HEK293 (cell line): ENCODE data around the gene TMEM131L.

ENCODE experiments used
- CTCF ChIA-PET: fragments of 350-600 bp; formaldehyde crosslinking; extraction: SDS; loops from one replicate; lab custom pipeline; 2021; ENCODE audit warnings: antibody characterized with exemption; lab: Yijun Ruan, JAX
- POLR2A ChIA-PET: fragments of 300-600 bp; formaldehyde crosslinking; extraction: SDS; loops from one replicate; lab custom pipeline; 2020; ENCODE audit warnings: antibody characterized with exemption, inconsistent platforms; lab: Yijun Ruan, JAX
- H3K27ac ChIP-seq: fragments of 200-500 bp; sonication (Bioruptor generic); 2 replicates; pipeline ENCODE4 v1.5.1; 2014; ENCODE audit warnings: low read depth, low read length, control low read depth, inconsistent platforms; ENCODE audit errors: extremely low read depth
- H3K36me3 ChIP-seq, 2 experiments: fragments of 200-500 bp in 1 of 2; sonication (Bioruptor generic) in 1 of 2; 1 replicate in 1 of 2; 2 replicates in 1 of 2; pipeline ENCODE4 v1.5.1; 2014 to 2017; ENCODE audit warnings: inconsistent platforms in 2 of 2, low read length in 2 of 2; ENCODE audit not compliant: control insufficient read depth in 2 of 2, insufficient read depth in 1 of 2
- H3K4me1 ChIP-seq: fragments of 200-500 bp; sonication (Bioruptor generic); 2 replicates; pipeline ENCODE4 v1.5.1; 2014; ENCODE audit warnings: mild to moderate bottlenecking, low read length, inconsistent platforms; ENCODE audit not compliant: control insufficient read depth, insufficient read depth
- H3K4me3 ChIP-seq: 2 replicates; pipeline ENCODE4 v1.5.1; 2011; ENCODE audit warnings: low read depth, mild to moderate bottlenecking, control low read depth, low read length, moderate library complexity
- H3K9me3 ChIP-seq: fragments of 200-500 bp; sonication (Bioruptor generic); 2 replicates; pipeline ENCODE4 v1.5.1; 2014; ENCODE audit warnings: low read depth, low read length, inconsistent platforms; ENCODE audit not compliant: control insufficient read depth, insufficient read depth
- GLI4 ChIP-seq: fragments of 450-650 bp; formaldehyde crosslinking; IDR thresholded peaks from 2 replicates; pipeline ENCODE4 v1.5.1; 2016; ENCODE audit warnings: missing biosample characterization, missing genetic modification characterization
- HOXA7 ChIP-seq: sonication (generic); formaldehyde crosslinking; IDR thresholded peaks from 2 replicates; pipeline ENCODE4 v1.8.1; 2022; ENCODE audit warnings: missing genetic modification reagents, borderline replicate concordance
- KLF1 ChIP-seq: fragments of 450-650 bp; formaldehyde crosslinking; IDR thresholded peaks from 2 replicates; pipeline ENCODE4 v1.5.1; 2016; ENCODE audit warnings: missing biosample characterization, missing genetic modification characterization
- KLF10 ChIP-seq: fragments of 450-650 bp; IDR thresholded peaks from 2 replicates; pipeline ENCODE4 v1.5.1; 2018; ENCODE audit warnings: missing biosample characterization, mild to moderate bottlenecking, missing genetic modification characterization
- KLF17 ChIP-seq: fragments of 450-650 bp; formaldehyde crosslinking; IDR thresholded peaks from 2 replicates; pipeline ENCODE4 v1.5.1; 2016; ENCODE audit warnings: missing biosample characterization, missing genetic modification characterization
- KLF9 ChIP-seq: fragments of 450-650 bp; formaldehyde crosslinking; IDR thresholded peaks from 2 replicates; pipeline ENCODE4 v1.5.1; 2016; ENCODE audit warnings: missing biosample characterization, missing genetic modification characterization, low read depth
- PRDM10 ChIP-seq: fragments of 450-650 bp; formaldehyde crosslinking; IDR thresholded peaks from 2 replicates; pipeline ENCODE4 v1.5.1; 2016; ENCODE audit warnings: missing biosample characterization, missing genetic modification characterization
- PRDM2 ChIP-seq: fragments of 450-650 bp; formaldehyde crosslinking; IDR thresholded peaks from 2 replicates; pipeline ENCODE4 v1.5.1; 2016; ENCODE audit warnings: missing biosample characterization, missing genetic modification characterization, borderline replicate concordance
- ZBTB1 ChIP-seq: fragments of 450-650 bp; formaldehyde crosslinking; IDR thresholded peaks from 2 replicates; pipeline ENCODE4 v1.5.1; 2016; ENCODE audit warnings: missing biosample characterization, missing genetic modification characterization
- ZBTB8A ChIP-seq: fragments of 450-650 bp; formaldehyde crosslinking; IDR thresholded peaks from 2 replicates; pipeline ENCODE4 v1.5.1; 2016; ENCODE audit warnings: missing biosample characterization, missing genetic modification characterization
- ZFP37 ChIP-seq: fragments of 450-650 bp; formaldehyde crosslinking; IDR thresholded peaks from 2 replicates; pipeline ENCODE4 v1.5.1; 2016; ENCODE audit warnings: missing biosample characterization, missing genetic modification characterization
- ZNF157 ChIP-seq: fragments of 450-650 bp; formaldehyde crosslinking; IDR thresholded peaks from 2 replicates; pipeline ENCODE4 v1.5.1; 2016; ENCODE audit warnings: missing biosample characterization, missing genetic modification characterization
- ZNF16 ChIP-seq: fragments of 450-650 bp; formaldehyde crosslinking; IDR thresholded peaks from 2 replicates; pipeline ENCODE4 v1.5.1; 2016; ENCODE audit warnings: low read depth, missing biosample characterization, missing genetic modification characterization
- ZNF202 ChIP-seq: fragments of 450-650 bp; formaldehyde crosslinking; IDR thresholded peaks from 2 replicates; pipeline ENCODE4 v1.5.1; 2016; ENCODE audit warnings: missing biosample characterization, missing genetic modification characterization, borderline replicate concordance
- ZNF211 ChIP-seq: fragments of 450-650 bp; formaldehyde crosslinking; IDR thresholded peaks from 2 replicates; pipeline ENCODE4 v1.5.1; 2016; ENCODE audit warnings: low read depth, missing biosample characterization, missing genetic modification characterization
- ZNF292 ChIP-seq: fragments of 450-650 bp; formaldehyde crosslinking; IDR thresholded peaks from 2 replicates; pipeline ENCODE4 v1.5.1; 2016; ENCODE audit warnings: low read depth, missing biosample characterization, missing genetic modification characterization, borderline replicate concordance
- ZNF311 ChIP-seq: fragments of 450-650 bp; formaldehyde crosslinking; IDR thresholded peaks from 2 replicates; pipeline ENCODE4 v1.5.1; 2017; ENCODE audit warnings: missing biosample characterization, missing genetic modification characterization, borderline replicate concordance
- ZNF394 ChIP-seq: fragments of 450-650 bp; formaldehyde crosslinking; IDR thresholded peaks from 2 replicates; pipeline ENCODE4 v1.5.1; 2016; ENCODE audit warnings: missing biosample characterization, missing genetic modification characterization, mild to moderate bottlenecking, moderate library complexity, borderline replicate concordance
- ZNF510 ChIP-seq: fragments of 450-650 bp; formaldehyde crosslinking; IDR thresholded peaks from 2 replicates; pipeline ENCODE4 v1.5.1; 2018; ENCODE audit warnings: mild to moderate bottlenecking, missing genetic modification characterization, missing biosample characterization; ENCODE audit not compliant: insufficient replicate concordance
- ZNF521 ChIP-seq: fragments of 450-650 bp; formaldehyde crosslinking; IDR thresholded peaks from 2 replicates; pipeline ENCODE4 v1.5.1; 2017; ENCODE audit warnings: missing biosample characterization, mild to moderate bottlenecking, missing genetic modification characterization
- ZNF530 ChIP-seq: fragments of 450-650 bp; formaldehyde crosslinking; IDR thresholded peaks from 2 replicates; pipeline ENCODE4 v1.5.1; 2016; ENCODE audit warnings: low read depth, missing biosample characterization, missing genetic modification characterization
- ZNF571 ChIP-seq: fragments of 450-650 bp; formaldehyde crosslinking; IDR thresholded peaks from 2 replicates; pipeline ENCODE4 v1.5.0; 2017; ENCODE audit warnings: missing biosample characterization, missing genetic modification characterization
- ZNF621 ChIP-seq: fragments of 450-650 bp; formaldehyde crosslinking; IDR thresholded peaks from 2 replicates; pipeline ENCODE4 v1.5.1; 2017; ENCODE audit warnings: missing biosample characterization, missing genetic modification characterization
- ZNF664 ChIP-seq: fragments of 450-650 bp; formaldehyde crosslinking; IDR thresholded peaks from 2 replicates; pipeline ENCODE4 v1.5.1; 2016; ENCODE audit warnings: missing biosample characterization, missing genetic modification characterization
- ZNF776 ChIP-seq: fragments of 450-650 bp; formaldehyde crosslinking; IDR thresholded peaks from 2 replicates; pipeline ENCODE4 v1.5.0; 2017; ENCODE audit warnings: missing biosample characterization, missing genetic modification characterization, borderline replicate concordance
- ZXDB ChIP-seq: fragments of 450-650 bp; formaldehyde crosslinking; IDR thresholded peaks from 2 replicates; pipeline ENCODE4 v1.5.1; 2016; ENCODE audit warnings: missing biosample characterization, missing genetic modification characterization

The TMEM131L gene

GRCh38 chr4:153453402-153453801 lies 12.8 kb upstream of the TMEM131L start:
- H3K4me3 ChIP-seq = no peak overlapping the region
- POLR2A ChIA-PET = no interaction called here
- TF ChIP-seq ZFP37 = no peak
- no peak for TF ChIP-seq ZNF621 (tag by site-specific recombination)
- no peak for TF ChIP-seq ZNF571
- no peak for TF ChIP-seq GLI4 (tag by site-specific recombination)
- TF ChIP-seq KLF1 = no peak
- TF ChIP-seq ZNF311 (tag by site-specific recombination) = no peak
- TF ChIP-seq HOXA7 (CRISPR knock-in tag) = no peak
- no peak for TF ChIP-seq ZNF394
- no peak for TF ChIP-seq PRDM10 (tag by site-specific recombination)
- TF ChIP-seq ZNF510 (tag by site-specific recombination) = no peak
- TF ChIP-seq ZNF157 (tag by site-specific recombination) = no peak
- TF ChIP-seq KLF9 (tag by site-specific recombination) = no peak
- no peak for TF ChIP-seq ZNF521 (tag by site-specific recombination)
- TF ChIP-seq ZXDB = no peak
- TF ChIP-seq KLF17 (tag by site-specific recombination) = no peak
- TF ChIP-seq ZNF530 (tag by site-specific recombination) = no peak
- TF ChIP-seq ZNF776 (tag by site-specific recombination) = no peak
- TF ChIP-seq ZNF16 (tag by site-specific recombination) = no peak
- no peak for TF ChIP-seq ZNF211 (tag by site-specific recombination)
- no peak for TF ChIP-seq ZBTB8A
- H3K4me1 ChIP-seq = no peaks in the 10 kb centered on the region
- CTCF ChIA-PET = no interaction called here
- no peak overlapping the region for H3K27ac ChIP-seq
- no peaks in the 10 kb centered on the region for H3K9me3 ChIP-seq
- no peaks in the 10 kb centered on the region for H3K36me3 ChIP-seq

GRCh38 chr4:153458969-153459368 lies 7.2 kb upstream of the TMEM131L start:
- POLR2A ChIA-PET = no interaction called here
- Histone ChIP-seq H3K4me1 (no peaks in the 10 kb centered on the region), H3K4me3 (no peak overlapping the region), H3K9me3 (no peaks in the 10 kb centered on the region), H3K27ac (no peak overlapping the region), H3K36me3 (no peaks in the 10 kb centered on the region)
- CTCF ChIA-PET = no interaction called here
- TF ChIP-seq ZNF202 (no peak), ZNF571 (no peak), ZNF664 (tag by site-specific recombination) (no peak), PRDM2 (tag by site-specific recombination) (no peak), ZNF311 (tag by site-specific recombination) (no peak), ZBTB1 (tag by site-specific recombination) (no peak), ZNF292 (tag by site-specific recombination) (no peak), KLF17 (tag by site-specific recombination) (no peak), KLF10 (tag by site-specific recombination) (no peak), ZFP37 (no peak)
